GM12801 (cell line): ENCODE results near the gene ACER1.

Source experiments
- CTCF ChIP-seq: IDR thresholded peaks from one replicate; pipeline ENCODE4 v1.5.1; 2011; ENCODE audit warnings: control low read depth; ENCODE audit not compliant: insufficient read length; ENCODE audit errors: extremely low read depth

ACER1 gene

GRCh38 chr19:6258812-6259311 is 74.5 kb downstream of the ACER1 start:
- no peak for TF ChIP-seq CTCF
